SK-N-SH (cell line): ENCODE data around the gene DCST1. TPM values are rescaled to one million over a fixed set of nuclear protein-coding genes. Genes with fewer than 3 reads are reported as not detected.

Source experiments
- CTCF ChIA-PET: fragments of 300-600, 350-600 bp; formaldehyde crosslinking; extraction: SDS; loops from one replicate; lab custom pipeline; 2021; lab: Yijun Ruan, JAX
- POLR2A ChIA-PET: fragments of 350-600 bp; sonication (Branson Sonifier 250); formaldehyde crosslinking; extraction: SDS; loops from one replicate; lab custom pipeline; 2020; ENCODE audit warnings: antibody characterized with exemption, inconsistent platforms; lab: Yijun Ruan, JAX
- DNase-seq: peaks from one replicate; pipeline ENCODE4 v3.0.0; 2012
- H2AFZ ChIP-seq: fragments of 200-600 bp; sonication (generic); 2 replicates; pipeline ENCODE4 v1.8.1; 2016; ENCODE audit warnings: antibody characterized with exemption, mild to moderate bottlenecking, low read depth
- H3F3A ChIP-seq: fragments of 200-600 bp; sonication (generic); replicated peaks from 2 replicates; pipeline ENCODE3; 2016; ENCODE audit warnings: antibody characterized with exemption, mild to moderate bottlenecking; ENCODE audit not compliant: insufficient read depth
- H3K27ac ChIP-seq, 2 experiments: fragments of 200-500 bp in 1 of 2; fragments of 200-600 bp in 1 of 2; sonication (Bioruptor generic) in 1 of 2; sonication (generic), shearing (Covaris generic) in 1 of 2; 2 replicates each; pipeline versions ENCODE4 v1.5.1 to v1.6.1; 2014 to 2016; ENCODE audit warnings: low read depth in 2 of 2, inconsistent platforms in 1 of 2, low read length in 1 of 2, mild to moderate bottlenecking in 1 of 2, mixed read lengths in 1 of 2
- H3K27me3 ChIP-seq: fragments of 200-600 bp; sonication (generic), shearing (Covaris generic); 2 replicates; pipeline ENCODE4 v1.6.1; 2016; ENCODE audit warnings: mixed run types; ENCODE audit not compliant: insufficient read depth
- H3K36me3 ChIP-seq, 2 experiments: fragments of 200-500 bp in 1 of 2; fragments of 200-600 bp in 1 of 2; sonication (Bioruptor generic) in 1 of 2; sonication (generic) in 1 of 2; replicated peaks in 1 of 2; 2 replicates each; pipeline versions ENCODE3 to v1.5.1; 2014 to 2016; ENCODE audit warnings: low read length in 1 of 2, mild to moderate bottlenecking in 1 of 2; ENCODE audit not compliant: insufficient read depth in 2 of 2, control insufficient read depth in 1 of 2
- H3K4me1 ChIP-seq, 2 experiments: fragments of 200-500 bp in 1 of 2; fragments of 200-600 bp in 1 of 2; sonication (Bioruptor generic) in 1 of 2; sonication (generic), shearing (Covaris generic) in 1 of 2; 2 replicates each; pipeline versions ENCODE4 v1.5.1 to v1.6.1; 2014 to 2016; ENCODE audit warnings: low read depth in 1 of 2, low read length in 1 of 2, mixed run types in 1 of 2; ENCODE audit not compliant: insufficient read depth in 2 of 2, control insufficient read depth in 1 of 2
- H3K4me2 ChIP-seq: fragments of 200-600 bp; sonication (generic), shearing (Covaris generic); 2 replicates; pipeline ENCODE4 v1.6.1; 2017; ENCODE audit warnings: mixed run types
- H3K4me3 ChIP-seq, 2 experiments: fragments of 200-500 bp in 1 of 2; fragments of 200-600 bp in 1 of 2; sonication (Bioruptor generic) in 1 of 2; sonication (generic), shearing (Covaris generic) in 1 of 2; 2 replicates each; pipeline versions ENCODE4 v1.5.1 to v1.8.1; 2014 to 2016; ENCODE audit warnings: low read depth in 2 of 2, inconsistent platforms in 1 of 2, low read length in 1 of 2, mild to moderate bottlenecking in 1 of 2, mixed read lengths in 1 of 2, moderate library complexity in 1 of 2
- H3K79me2 ChIP-seq: fragments of 200-600 bp; sonication (generic); 2 replicates; pipeline ENCODE4 v1.8.1; 2017; ENCODE audit warnings: mild to moderate bottlenecking; ENCODE audit not compliant: insufficient read depth
- H3K9ac ChIP-seq: fragments of 200-600 bp; sonication (generic); 2 replicates; pipeline ENCODE4 v1.6.1; 2017; ENCODE audit warnings: mixed run types
- H3K9me2 ChIP-seq: fragments of 200-600 bp; sonication (generic); 2 replicates; pipeline ENCODE4 v1.6.1; 2017; ENCODE audit warnings: mixed run types
- H3K9me3 ChIP-seq: fragments of 200-600 bp; sonication (generic); 2 replicates; pipeline ENCODE4 v1.6.1; 2017; ENCODE audit warnings: mixed run types, mild to moderate bottlenecking, moderate library complexity
- H4K20me1 ChIP-seq: fragments of 200-600 bp; sonication (generic); 2 replicates; pipeline ENCODE4 v1.6.1; 2017; ENCODE audit warnings: mild to moderate bottlenecking, mixed run types; ENCODE audit not compliant: insufficient read depth
- CHD2 ChIP-seq: fragments of 150-350 bp; IDR thresholded peaks from 2 replicates; pipeline ENCODE4 v1.6.1; 2018; ENCODE audit warnings: low read length; ENCODE audit not compliant: partially characterized antibody
- EP300 ChIP-seq, 2 experiments: IDR thresholded peaks; 2 replicates each; pipeline versions ENCODE4 v1.4.0 to v1.6.1; 2012; ENCODE audit warnings: borderline replicate concordance in 1 of 2, low read depth in 1 of 2, low read length in 1 of 2
- EZH2phosphoT487 ChIP-seq: fragments of 200-600 bp; sonication (generic); IDR thresholded peaks from 2 replicates; pipeline ENCODE4 v1.6.1; 2017; ENCODE audit warnings: low read depth, mixed run types, mild to moderate bottlenecking, antibody characterized with exemption, moderate library complexity, borderline replicate concordance
- FOXJ3 ChIP-seq: sonication (generic); formaldehyde crosslinking; IDR thresholded peaks from 2 replicates; pipeline ENCODE4 v1.5.1; 2020; ENCODE audit warnings: mild to moderate bottlenecking, missing genetic modification reagents
- FOXM1 ChIP-seq: IDR thresholded peaks from 2 replicates; pipeline ENCODE4 v1.4.0; 2012; ENCODE audit warnings: low read depth, mild to moderate bottlenecking
- GABPA ChIP-seq: IDR thresholded peaks from 2 replicates; pipeline ENCODE4 v1.4.0; 2012; ENCODE audit warnings: low read depth, mild to moderate bottlenecking
- MEF2A ChIP-seq: IDR thresholded peaks from 2 replicates; pipeline ENCODE4 v1.4.0; 2012; ENCODE audit warnings: low read depth, borderline replicate concordance
- NFIC ChIP-seq: IDR thresholded peaks from 2 replicates; pipeline ENCODE4 v1.4.0; 2012; ENCODE audit warnings: borderline replicate concordance
- NRF1 ChIP-seq: IDR thresholded peaks from 2 replicates; pipeline ENCODE4 v1.6.1; 2012; ENCODE audit warnings: low read depth, mild to moderate bottlenecking, low read length
- POLR2AphosphoS5 ChIP-seq: IDR thresholded peaks from 2 replicates; pipeline ENCODE4 v1.6.1; 2012; ENCODE audit warnings: low read depth, low read length
- RAD21 ChIP-seq: IDR thresholded peaks from 2 replicates; pipeline ENCODE4 v1.6.1; 2012; ENCODE audit warnings: mild to moderate bottlenecking, low read length
- RCOR1 ChIP-seq: fragments of 150-350 bp; IDR thresholded peaks from 2 replicates; pipeline ENCODE4 v1.6.1; 2017; ENCODE audit warnings: antibody characterized with exemption, low read length
- RFX5 ChIP-seq: IDR thresholded peaks from 2 replicates; pipeline ENCODE4 v1.6.1; 2012; ENCODE audit warnings: mild to moderate bottlenecking, improper control_type of control experiment, low read length
- RXRA ChIP-seq: IDR thresholded peaks from 2 replicates; pipeline ENCODE4 v1.4.0; 2012; ENCODE audit warnings: low read depth, mild to moderate bottlenecking, borderline replicate concordance
- SIN3A ChIP-seq: IDR thresholded peaks from 2 replicates; pipeline ENCODE4 v1.6.1; 2012; ENCODE audit warnings: low read depth, mild to moderate bottlenecking, low read length, moderate library complexity, borderline replicate concordance
- TAF1 ChIP-seq: IDR thresholded peaks from 2 replicates; pipeline ENCODE4 v1.6.1; 2012; ENCODE audit warnings: low read depth, mild to moderate bottlenecking, low read length, moderate library complexity, borderline replicate concordance
- TCF12 ChIP-seq: IDR thresholded peaks from 2 replicates; pipeline ENCODE4 v1.4.0; 2012
- WGBS: methylation state at CpG from one replicate; pipeline ENCODE4 v1.1.6; 2017; ENCODE audit warnings: low lambda C conversion rate; 5-methylcytosine and 5-hydroxymethylcytosine counted together
- polyA plus RNA-seq, 3 experiments: library from polyadenylated mRNA; depleted of rRNA; stranded (reverse); fragments of >200 nt; gene quantifications; 2 replicates each; pipeline ENCODE4 v1.2.3, GENCODE V29; 2012
- TF ChIP-seq, protein P1 (sequence below): IDR thresholded peaks from 2 replicates; pipeline ENCODE4 v1.6.1; 2012; ENCODE audit warnings: mild to moderate bottlenecking, low read depth, low read length, moderate library complexity
- TF ChIP-seq, protein P2 (sequence below): IDR thresholded peaks from 2 replicates; pipeline ENCODE4 v1.4.0; 2012; ENCODE audit warnings: low read depth
- TF ChIP-seq, protein P3 (sequence below): fragments of 150-350 bp; IDR thresholded peaks from 2 replicates; pipeline ENCODE4 v1.6.1; 2016; ENCODE audit warnings: mild to moderate bottlenecking, low read depth, low read length
- TF ChIP-seq, protein P4 (sequence below): IDR thresholded peaks from 2 replicates; pipeline ENCODE4 v1.4.0; 2012; ENCODE audit warnings: low read depth, borderline replicate concordance

Gene DCST1
- polyA plus RNA-seq, 1 of the 3 experiments (the other 2 are of a cell fraction), result not detected

DNA sequence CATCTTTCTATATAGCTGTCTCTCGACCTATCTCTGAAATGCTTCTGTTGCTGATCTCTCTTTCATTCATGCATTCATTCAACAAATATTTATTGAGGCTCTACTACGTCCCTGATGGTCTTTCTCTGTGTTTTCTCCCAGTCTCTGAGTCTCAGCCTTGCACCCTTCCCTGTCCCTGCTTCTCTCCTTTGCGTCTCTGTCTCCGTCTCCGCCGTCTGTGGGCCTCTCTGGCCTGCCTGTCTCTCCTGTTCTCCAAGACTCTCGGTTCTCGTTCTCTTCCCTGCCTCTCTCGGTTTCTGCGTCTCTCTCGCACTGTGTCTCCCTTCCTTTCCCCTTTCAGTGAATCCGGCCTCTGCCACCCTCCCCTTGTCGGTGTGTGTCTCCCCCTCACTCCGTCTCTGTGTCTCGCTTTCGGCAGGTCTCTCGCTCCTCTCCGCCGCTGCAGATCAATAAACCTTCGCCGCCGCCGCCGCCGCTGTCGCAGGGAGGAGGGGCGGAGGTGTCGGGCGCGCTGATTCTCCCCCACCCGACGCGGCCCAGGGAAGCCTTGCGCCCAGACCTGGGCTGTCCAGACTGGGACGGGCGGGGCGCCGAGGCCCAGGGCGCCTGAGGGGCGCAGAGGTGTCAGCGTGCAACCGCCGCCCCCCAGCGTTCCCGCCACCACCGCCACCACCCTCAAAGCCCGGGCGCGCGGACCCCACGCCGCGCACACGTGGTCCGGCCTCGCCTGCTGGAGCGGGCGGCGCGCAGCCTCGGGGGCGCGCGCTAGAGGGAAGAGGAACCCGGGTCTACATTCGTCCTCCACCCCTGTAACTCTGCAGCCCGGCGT is 48.1 kb downstream of the DCST1 start (continued):
- TF ChIP-seq RCOR1 (no peak), CHD2 (no peak), SIN3A (no peak)
- TF ChIP-seq, protein P1, sequence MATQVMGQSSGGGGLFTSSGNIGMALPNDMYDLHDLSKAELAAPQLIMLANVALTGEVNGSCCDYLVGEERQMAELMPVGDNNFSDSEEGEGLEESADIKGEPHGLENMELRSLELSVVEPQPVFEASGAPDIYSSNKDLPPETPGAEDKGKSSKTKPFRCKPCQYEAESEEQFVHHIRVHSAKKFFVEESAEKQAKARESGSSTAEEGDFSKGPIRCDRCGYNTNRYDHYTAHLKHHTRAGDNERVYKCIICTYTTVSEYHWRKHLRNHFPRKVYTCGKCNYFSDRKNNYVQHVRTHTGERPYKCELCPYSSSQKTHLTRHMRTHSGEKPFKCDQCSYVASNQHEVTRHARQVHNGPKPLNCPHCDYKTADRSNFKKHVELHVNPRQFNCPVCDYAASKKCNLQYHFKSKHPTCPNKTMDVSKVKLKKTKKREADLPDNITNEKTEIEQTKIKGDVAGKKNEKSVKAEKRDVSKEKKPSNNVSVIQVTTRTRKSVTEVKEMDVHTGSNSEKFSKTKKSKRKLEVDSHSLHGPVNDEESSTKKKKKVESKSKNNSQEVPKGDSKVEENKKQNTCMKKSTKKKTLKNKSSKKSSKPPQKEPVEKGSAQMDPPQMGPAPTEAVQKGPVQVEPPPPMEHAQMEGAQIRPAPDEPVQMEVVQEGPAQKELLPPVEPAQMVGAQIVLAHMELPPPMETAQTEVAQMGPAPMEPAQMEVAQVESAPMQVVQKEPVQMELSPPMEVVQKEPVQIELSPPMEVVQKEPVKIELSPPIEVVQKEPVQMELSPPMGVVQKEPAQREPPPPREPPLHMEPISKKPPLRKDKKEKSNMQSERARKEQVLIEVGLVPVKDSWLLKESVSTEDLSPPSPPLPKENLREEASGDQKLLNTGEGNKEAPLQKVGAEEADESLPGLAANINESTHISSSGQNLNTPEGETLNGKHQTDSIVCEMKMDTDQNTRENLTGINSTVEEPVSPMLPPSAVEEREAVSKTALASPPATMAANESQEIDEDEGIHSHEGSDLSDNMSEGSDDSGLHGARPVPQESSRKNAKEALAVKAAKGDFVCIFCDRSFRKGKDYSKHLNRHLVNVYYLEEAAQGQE, result no peak
- TF ChIP-seq, protein P2, sequence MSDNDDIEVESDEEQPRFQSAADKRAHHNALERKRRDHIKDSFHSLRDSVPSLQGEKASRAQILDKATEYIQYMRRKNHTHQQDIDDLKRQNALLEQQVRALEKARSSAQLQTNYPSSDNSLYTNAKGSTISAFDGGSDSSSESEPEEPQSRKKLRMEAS, result no peak

DNA sequence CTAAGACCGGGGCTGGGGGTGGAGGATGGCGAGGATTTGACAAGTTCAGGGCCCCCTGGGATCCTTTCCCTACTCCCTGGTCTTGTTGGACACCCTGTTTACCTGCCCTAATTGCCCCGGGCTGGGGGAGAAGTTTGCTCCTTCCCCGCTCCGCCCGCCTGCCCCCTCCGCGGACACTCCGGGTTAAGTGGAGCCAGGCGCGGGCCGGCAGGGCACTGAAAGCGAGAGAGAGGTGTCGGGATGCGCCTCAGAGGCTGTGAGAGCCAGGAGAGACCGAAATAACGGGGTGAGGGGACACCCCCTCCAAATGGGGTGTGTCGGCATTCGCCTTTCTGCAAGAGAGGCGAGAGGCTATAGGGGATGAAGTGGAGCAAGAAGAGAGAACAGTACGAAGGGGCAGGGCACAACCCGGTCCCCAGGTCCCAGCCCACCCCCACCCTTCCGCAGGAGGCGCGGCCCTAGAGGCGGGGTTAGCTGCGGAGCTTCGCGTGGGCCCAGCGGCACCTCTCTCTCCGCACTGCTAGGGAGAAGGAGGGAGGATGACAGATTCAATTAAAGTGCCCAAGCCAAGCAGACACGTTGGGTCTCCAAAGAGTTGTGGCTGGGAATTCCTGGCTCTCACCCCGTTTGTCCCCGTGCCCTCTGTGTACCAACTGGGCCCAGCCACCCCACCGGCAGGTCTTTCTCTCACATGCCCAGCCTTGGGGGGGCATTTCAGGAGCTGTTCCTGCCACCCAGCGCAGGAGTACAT is 48.9 kb downstream of the DCST1 start:
- H3K9me3 ChIP-seq, result no peaks in the 10 kb centered on the region
- H3K27me3 ChIP-seq, result peaks cover 23% of the 10 kb centered on the region
- CTCF ChIA-PET, result interaction anchor here (1.2 to 4.3 kb wide), 4 partner anchors 9 to 33 kb away, joined by 3 to 129 read pairs (median 25); partner anchors contain the start of gene ADAM15
- no peak overlapping the region for H3K4me2 ChIP-seq
- no peak overlapping the region for H3K27ac ChIP-seq
- TF ChIP-seq, protein P3, sequence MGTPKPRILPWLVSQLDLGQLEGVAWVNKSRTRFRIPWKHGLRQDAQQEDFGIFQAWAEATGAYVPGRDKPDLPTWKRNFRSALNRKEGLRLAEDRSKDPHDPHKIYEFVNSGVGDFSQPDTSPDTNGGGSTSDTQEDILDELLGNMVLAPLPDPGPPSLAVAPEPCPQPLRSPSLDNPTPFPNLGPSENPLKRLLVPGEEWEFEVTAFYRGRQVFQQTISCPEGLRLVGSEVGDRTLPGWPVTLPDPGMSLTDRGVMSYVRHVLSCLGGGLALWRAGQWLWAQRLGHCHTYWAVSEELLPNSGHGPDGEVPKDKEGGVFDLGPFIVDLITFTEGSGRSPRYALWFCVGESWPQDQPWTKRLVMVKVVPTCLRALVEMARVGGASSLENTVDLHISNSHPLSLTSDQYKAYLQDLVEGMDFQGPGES, result no peak
- TF ChIP-seq FOXM1, result no peak
- TF ChIP-seq NFIC, result no peak
- TF ChIP-seq MEF2A, result no peak
- TF ChIP-seq POLR2AphosphoS5, result no peak
- TF ChIP-seq EZH2phosphoT487, result no peak
- TF ChIP-seq, protein P4, sequence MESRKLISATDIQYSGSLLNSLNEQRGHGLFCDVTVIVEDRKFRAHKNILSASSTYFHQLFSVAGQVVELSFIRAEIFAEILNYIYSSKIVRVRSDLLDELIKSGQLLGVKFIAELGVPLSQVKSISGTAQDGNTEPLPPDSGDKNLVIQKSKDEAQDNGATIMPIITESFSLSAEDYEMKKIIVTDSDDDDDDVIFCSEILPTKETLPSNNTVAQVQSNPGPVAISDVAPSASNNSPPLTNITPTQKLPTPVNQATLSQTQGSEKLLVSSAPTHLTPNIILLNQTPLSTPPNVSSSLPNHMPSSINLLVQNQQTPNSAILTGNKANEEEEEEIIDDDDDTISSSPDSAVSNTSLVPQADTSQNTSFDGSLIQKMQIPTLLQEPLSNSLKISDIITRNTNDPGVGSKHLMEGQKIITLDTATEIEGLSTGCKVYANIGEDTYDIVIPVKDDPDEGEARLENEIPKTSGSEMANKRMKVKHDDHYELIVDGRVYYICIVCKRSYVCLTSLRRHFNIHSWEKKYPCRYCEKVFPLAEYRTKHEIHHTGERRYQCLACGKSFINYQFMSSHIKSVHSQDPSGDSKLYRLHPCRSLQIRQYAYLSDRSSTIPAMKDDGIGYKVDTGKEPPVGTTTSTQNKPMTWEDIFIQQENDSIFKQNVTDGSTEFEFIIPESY, result no peak
- TF ChIP-seq RFX5, result no peak
- TF ChIP-seq RAD21, result no peak
- no peak for TF ChIP-seq RXRA
- TF ChIP-seq RCOR1, result no peak
- no peak for TF ChIP-seq GABPA
- no peak for TF ChIP-seq NRF1
- TF ChIP-seq TAF1, result no peak
- TF ChIP-seq FOXJ3 (CRISPR knock-in tag), result no peak
- TF ChIP-seq TCF12, result no peak
- no peak for TF ChIP-seq EP300 (IDR thresholded peaks at IDR 0.05; ENCODE audit: borderline replicate concordance in 1 of 2, low read depth in 1 of 2, low read length in 1 of 2)
- peaks cover 7% of the 10 kb centered on the region for H3F3A ChIP-seq
- H4K20me1 ChIP-seq, result no peaks in the 10 kb centered on the region
- DNase-seq, result no peak
- H3K4me3 ChIP-seq, result no peak overlapping the region
- WGBS, result 73% methylated on average over 34 of the region's 36 CpGs
- no peak overlapping the region for H2AFZ ChIP-seq
- no peaks in the 10 kb centered on the region for H3K36me3 ChIP-seq
- H3K4me1 ChIP-seq, result peaks cover 21 to 37% of the 10 kb centered on the region in 2 experiments; a peak in 3 of 4 replicates
- H3K79me2 ChIP-seq, result no peaks in the 10 kb centered on the region
- POLR2A ChIA-PET, result no interaction called here
- H3K9me2 ChIP-seq, result no peaks in the 10 kb centered on the region
- no peak overlapping the region for H3K9ac ChIP-seq
